ENCODE measurements around the gene ZIC5. TPM values are rescaled to one million over a fixed set of nuclear protein-coding genes. Genes with fewer than 3 reads are reported as not detected.

ZIC5 gene
- total RNA-seq, 1 donor from 2014 or later = not detected

DNA sequence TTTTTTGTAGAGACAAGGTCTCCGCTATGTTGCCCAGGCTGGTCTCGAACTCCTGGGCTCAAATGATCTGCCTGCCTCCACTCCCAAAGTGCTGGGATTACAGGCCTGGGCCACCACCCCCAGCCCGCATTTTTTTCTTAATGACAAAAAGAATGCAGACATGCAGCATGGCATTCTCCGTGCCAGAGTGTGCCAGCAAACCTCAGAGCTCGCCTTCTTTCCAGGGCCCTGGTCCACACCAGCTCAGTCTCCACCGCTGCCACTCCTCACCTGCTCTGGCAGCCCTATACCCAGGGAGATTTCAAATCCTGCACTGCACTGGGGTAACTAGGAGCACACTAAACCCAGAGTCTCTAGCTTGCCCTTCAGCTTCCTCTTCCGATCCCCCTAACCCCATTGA lies 41.7 kb downstream of the ZIC5 start:
- Histone ChIP-seq H3K27me3 (ENCODE audit: control insufficient read depth, insufficient read depth, low read length) (no peaks in the 10 kb centered on the region), H3K36me3 (ENCODE audit: control insufficient read depth, insufficient read depth, low read length) (no peaks in the 10 kb centered on the region), H3K4me3 (ENCODE audit: low read depth, low read length) (no peak overlapping the region)
- TF ChIP-seq, protein P1, sequence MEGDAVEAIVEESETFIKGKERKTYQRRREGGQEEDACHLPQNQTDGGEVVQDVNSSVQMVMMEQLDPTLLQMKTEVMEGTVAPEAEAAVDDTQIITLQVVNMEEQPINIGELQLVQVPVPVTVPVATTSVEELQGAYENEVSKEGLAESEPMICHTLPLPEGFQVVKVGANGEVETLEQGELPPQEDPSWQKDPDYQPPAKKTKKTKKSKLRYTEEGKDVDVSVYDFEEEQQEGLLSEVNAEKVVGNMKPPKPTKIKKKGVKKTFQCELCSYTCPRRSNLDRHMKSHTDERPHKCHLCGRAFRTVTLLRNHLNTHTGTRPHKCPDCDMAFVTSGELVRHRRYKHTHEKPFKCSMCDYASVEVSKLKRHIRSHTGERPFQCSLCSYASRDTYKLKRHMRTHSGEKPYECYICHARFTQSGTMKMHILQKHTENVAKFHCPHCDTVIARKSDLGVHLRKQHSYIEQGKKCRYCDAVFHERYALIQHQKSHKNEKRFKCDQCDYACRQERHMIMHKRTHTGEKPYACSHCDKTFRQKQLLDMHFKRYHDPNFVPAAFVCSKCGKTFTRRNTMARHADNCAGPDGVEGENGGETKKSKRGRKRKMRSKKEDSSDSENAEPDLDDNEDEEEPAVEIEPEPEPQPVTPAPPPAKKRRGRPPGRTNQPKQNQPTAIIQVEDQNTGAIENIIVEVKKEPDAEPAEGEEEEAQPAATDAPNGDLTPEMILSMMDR (IDR thresholded peaks at IDR 0.05; ENCODE audit: insufficient read depth, low read length, severe bottlenecking) = no peak
- no peak for FAIRE-seq
- DNase-seq (ENCODE audit: low read depth) = no peak

DNA sequence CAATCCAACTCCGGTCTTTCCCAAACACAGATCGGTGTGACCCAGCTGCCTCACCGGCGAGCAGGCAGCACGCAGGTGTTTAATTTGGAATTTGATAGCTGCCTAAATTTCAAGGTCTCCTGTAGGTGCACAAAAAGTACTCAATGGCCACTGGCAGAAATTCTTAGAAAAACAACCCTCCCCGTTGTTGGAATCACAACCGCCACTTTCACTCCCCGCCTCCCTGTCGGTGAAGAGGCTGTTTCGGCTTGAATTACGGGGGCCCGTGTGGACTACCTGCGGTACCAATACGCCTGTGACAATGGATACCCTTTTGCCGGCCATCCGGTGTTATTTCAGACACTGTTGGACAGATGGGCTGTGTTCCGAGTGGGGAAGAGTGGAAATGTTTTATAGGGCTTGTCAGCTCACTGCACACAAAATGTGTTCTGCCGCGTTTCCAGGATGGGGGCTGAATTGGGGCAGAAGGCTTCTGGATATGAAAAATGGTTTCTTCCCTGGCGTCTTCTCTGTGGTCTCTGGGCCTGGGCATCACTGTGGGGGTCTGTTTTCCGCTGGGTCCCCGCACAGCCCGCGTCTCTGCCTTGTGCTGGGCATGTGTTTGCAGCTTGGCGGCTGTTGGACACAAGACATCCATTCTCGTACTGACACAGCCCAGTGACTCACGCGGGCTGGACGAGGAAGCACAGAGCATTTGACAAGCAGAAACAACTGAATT lies 45.4 kb downstream of the ZIC5 start:
- Histone ChIP-seq H3K27me3 (ENCODE audit: control insufficient read depth, insufficient read depth, low read length) (no peaks in the 10 kb centered on the region), H3K4me3 (ENCODE audit: low read depth, low read length) (peak overlapping the region; percentile 26), H3K36me3 (ENCODE audit: control insufficient read depth, insufficient read depth, low read length) (no peaks in the 10 kb centered on the region)
- FAIRE-seq = peak; percentile 36
- TF ChIP-seq, protein P1 (IDR thresholded peaks at IDR 0.05; ENCODE audit: insufficient read depth, low read length, severe bottlenecking) = no peak
- DNase-seq (ENCODE audit: low read depth) = peak; percentile 62

DNA sequence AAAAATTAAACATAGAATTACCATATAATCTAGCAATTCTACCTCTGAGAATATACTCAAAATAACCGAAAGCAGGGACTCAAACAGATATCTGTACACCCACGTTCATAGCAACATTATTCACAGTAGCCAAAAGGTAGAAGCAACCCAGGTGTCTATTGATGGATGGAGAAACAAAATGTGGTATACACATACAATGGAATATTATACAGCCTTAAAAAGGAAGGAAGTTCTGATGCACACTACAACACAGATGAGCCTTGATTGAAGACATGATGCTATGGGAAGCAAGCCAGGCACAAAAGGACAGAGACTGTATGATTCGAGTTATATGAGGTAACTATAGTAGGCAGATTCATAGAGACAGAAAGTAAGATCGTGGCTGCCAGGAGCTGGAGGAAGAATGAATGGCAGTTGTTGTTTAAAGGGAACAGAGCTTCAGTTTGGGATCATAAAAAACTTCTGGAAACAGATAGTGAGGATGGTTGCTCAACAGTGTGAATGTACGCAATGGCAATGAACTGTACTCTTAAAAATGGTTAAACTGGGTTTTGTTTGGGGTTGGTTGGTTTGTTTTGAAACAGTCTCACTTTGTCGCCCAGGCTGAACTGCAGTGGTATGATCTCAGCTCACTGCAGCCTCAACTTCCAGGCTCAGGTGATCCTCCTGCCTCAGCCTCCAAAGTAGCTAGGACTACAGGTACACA lies 47.5 kb downstream of the ZIC5 start:
- TF ChIP-seq, protein P1 (IDR thresholded peaks at IDR 0.05; ENCODE audit: insufficient read depth, low read length, severe bottlenecking) = no peak
- H3K27me3 ChIP-seq (ENCODE audit: control insufficient read depth, insufficient read depth, low read length) = no peaks in the 10 kb centered on the region
- no peak for FAIRE-seq

DNA sequence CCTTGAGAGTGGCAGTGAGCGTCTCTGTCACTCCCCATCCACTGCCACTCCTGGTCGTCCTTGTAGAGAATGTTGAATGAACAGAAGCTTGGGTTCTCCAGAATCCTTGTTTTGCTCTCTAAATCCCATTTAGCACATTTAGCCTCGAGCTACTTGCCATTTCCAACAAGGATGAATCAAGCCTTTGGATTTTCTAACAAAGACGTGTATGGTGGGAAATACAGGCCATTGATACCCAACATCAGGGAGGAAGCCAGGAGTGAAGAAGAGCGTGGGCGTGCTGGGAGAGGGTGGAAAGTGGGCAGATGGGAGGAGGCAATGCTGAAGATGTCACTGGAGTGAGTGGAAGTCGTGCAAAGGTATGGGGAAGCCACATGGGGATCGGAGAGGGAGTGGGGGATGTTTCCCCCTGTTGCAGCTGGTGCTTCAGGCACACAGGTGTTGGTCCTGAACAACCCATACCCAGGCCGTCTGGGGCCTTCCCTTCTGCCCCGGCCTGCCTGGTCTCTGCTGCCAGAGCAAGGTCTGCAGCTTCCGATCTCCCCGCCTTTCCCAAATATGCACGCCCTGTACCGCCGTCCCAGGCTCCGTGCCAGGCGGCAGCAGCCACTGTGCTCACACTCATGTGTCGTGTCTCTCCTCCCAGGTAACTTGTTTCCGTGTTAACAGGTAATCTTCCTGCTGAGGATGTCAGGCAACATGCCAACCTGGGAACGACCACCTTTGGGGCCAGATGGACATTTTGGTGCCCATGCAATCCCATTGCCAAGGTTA lies 48.7 kb downstream of the ZIC5 start:
- FAIRE-seq = no peak
- TF ChIP-seq, protein P1 (IDR thresholded peaks at IDR 0.05; ENCODE audit: insufficient read depth, low read length, severe bottlenecking) = no peak

More for the DNA sequence above, 47.5 kb downstream of the ZIC5 start:
- DNase-seq (ENCODE audit: low read depth) = no peak
- Histone ChIP-seq H3K4me3 (ENCODE audit: low read depth, low read length) (no peak overlapping the region), H3K36me3 (ENCODE audit: control insufficient read depth, insufficient read depth, low read length) (no peaks in the 10 kb centered on the region)

DNA sequence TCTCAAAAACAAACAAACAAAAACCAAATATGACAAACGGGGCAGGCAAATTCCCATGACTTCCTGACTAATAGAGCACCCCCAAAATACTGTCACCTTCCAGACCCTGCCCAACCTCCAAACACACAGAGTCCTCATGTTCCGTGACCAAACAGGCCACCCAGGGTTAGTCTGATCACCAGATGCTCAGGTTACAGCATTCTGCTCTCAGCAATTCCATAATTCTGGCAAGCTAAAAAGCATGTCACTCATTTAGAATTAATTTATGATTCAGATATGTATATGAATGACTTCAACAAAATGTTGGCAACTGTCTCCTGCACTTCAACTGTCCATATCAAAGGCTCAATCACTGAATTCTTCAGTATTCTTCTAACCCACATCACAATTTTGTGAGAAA lies 52.4 kb downstream of the ZIC5 start:
- peak; percentile 23 for FAIRE-seq

More for the DNA sequence above, 48.7 kb downstream of the ZIC5 start:
- Histone ChIP-seq H3K27me3 (ENCODE audit: control insufficient read depth, insufficient read depth, low read length) (no peaks in the 10 kb centered on the region), H3K36me3 (ENCODE audit: control insufficient read depth, insufficient read depth, low read length) (no peaks in the 10 kb centered on the region), H3K4me3 (ENCODE audit: low read depth, low read length) (no peak overlapping the region)
- no peak for DNase-seq (ENCODE audit: low read depth)

More for the DNA sequence above, 52.4 kb downstream of the ZIC5 start:
- Histone ChIP-seq H3K4me3 (ENCODE audit: low read depth, low read length) (no peak overlapping the region), H3K27me3 (ENCODE audit: control insufficient read depth, insufficient read depth, low read length) (no peaks in the 10 kb centered on the region), H3K36me3 (ENCODE audit: control insufficient read depth, insufficient read depth, low read length) (no peaks in the 10 kb centered on the region)
- TF ChIP-seq, protein P1 (IDR thresholded peaks at IDR 0.05; ENCODE audit: insufficient read depth, low read length, severe bottlenecking) = no peak
- DNase-seq (ENCODE audit: low read depth) = no peak

All from bronchial epithelial cell (primary cell).